NCI-H446 treated with DMSO at 0.1 percent for 48 hours (cell line): ENCODE measurements around the gene OR2A14.
A peak's percentile ranks its signal among the peaks of the same experiment; 100 is the strongest.
"Not testable (repeated sequence)": the region's sequence is repeated elsewhere in the genome, so short reads cannot be mapped to it uniquely, and the experiment has no call there.

Source experiments
- DNase-seq: peaks from one replicate; lab custom pipeline; 2025; lab: John Stamatoyannopoulos, UW

Gene OR2A14

GRCh38 chr7:144122876-144123275 lies at the start of gene OR2A14:
Gene OR2A14, plus strand, starts transcription at chr7:144123176. Its CDS starts 5,937 bp downstream, at chr7:144129113.
- DNase-seq = no peak

- DNase-seq = no peak
Observed at GRCh38 chr7:144074374-144074773, 48.6 kb upstream of the OR2A14 start.

GRCh38 chr7:144085978-144086377 lies 37.0 kb upstream of the OR2A14 start, which contains the start of gene OR2A12:
Gene OR2A12, plus strand, starts transcription at chr7:144086278. Its CDS starts 8,830 bp downstream, at chr7:144095108.
- DNase-seq = no peak

- no peak for DNase-seq
Observed at GRCh38 chr7:144086730-144087129, 36.2 kb upstream of the OR2A14 start.

GRCh38 chr7:144087230-144087629 lies 35.7 kb upstream of the OR2A14 start:
- no peak for DNase-seq

- no peak for DNase-seq
Observed at GRCh38 chr7:144090667-144091066, 32.3 kb upstream of the OR2A14 start.

GRCh38 chr7:144098776-144099175 lies 24.2 kb upstream of the OR2A14 start:
- DNase-seq = no peak

- DNase-seq = no peak
Observed at GRCh38 chr7:144100607-144101006, 22.4 kb upstream of the OR2A14 start.

GRCh38 chr7:144102041-144102440 lies 20.9 kb upstream of the OR2A14 start:
- no peak for DNase-seq

GRCh38 chr7:144105211-144105610 lies 17.8 kb upstream of the OR2A14 start:
- no peak for DNase-seq

- DNase-seq = no peak
Observed at GRCh38 chr7:144109283-144109682, 13.7 kb upstream of the OR2A14 start, which contains the start of gene OR2A2. Gene OR2A2, plus strand, starts transcription at chr7:144109583. Its CDS starts 0 bp downstream, at chr7:144109583.

GRCh38 chr7:144110272-144110671 lies 12.7 kb upstream of the OR2A14 start:
- no peak for DNase-seq

- no peak for DNase-seq
Observed at GRCh38 chr7:144113651-144114050, 9.3 kb upstream of the OR2A14 start.

- DNase-seq = no peak
Observed at GRCh38 chr7:144118341-144118740, 4.6 kb upstream of the OR2A14 start.

GRCh38 chr7:144127714-144128334 lies 4.8 kb downstream of the OR2A14 start:
- peak; percentile 1 for DNase-seq

GRCh38 chr7:144129601-144130000 lies 6.6 kb downstream of the OR2A14 start:
- not testable (repeated sequence) for DNase-seq

- DNase-seq = no peak
Observed at GRCh38 chr7:144130730-144131129, 7.8 kb downstream of the OR2A14 start.

- DNase-seq = no peak
Observed at GRCh38 chr7:144132262-144132661, 9.3 kb downstream of the OR2A14 start.

GRCh38 chr7:144133307-144133706 lies 10.3 kb downstream of the OR2A14 start:
- DNase-seq = no peak

GRCh38 chr7:144134116-144134515 lies 11.1 kb downstream of the OR2A14 start:
- DNase-seq = no peak

GRCh38 chr7:144137501-144137900 lies 14.5 kb downstream of the OR2A14 start:
- DNase-seq = no peak

- DNase-seq = no peak
Observed at GRCh38 chr7:144142187-144142586, 19.2 kb downstream of the OR2A14 start.

GRCh38 chr7:144144426-144144825 lies 21.4 kb downstream of the OR2A14 start:
- no peak for DNase-seq

- no peak for DNase-seq
Observed at GRCh38 chr7:144148224-144148827, 25.4 kb downstream of the OR2A14 start.
